Measurements from ENCODE around the gene GMPR. TPM values are rescaled to one million over a fixed set of nuclear protein-coding genes. Genes with fewer than 3 reads are reported as not detected.

The GMPR gene
- total RNA-seq, 2 donors from 2014 or later, result 17.0 to 62.1 TPM

DNA sequence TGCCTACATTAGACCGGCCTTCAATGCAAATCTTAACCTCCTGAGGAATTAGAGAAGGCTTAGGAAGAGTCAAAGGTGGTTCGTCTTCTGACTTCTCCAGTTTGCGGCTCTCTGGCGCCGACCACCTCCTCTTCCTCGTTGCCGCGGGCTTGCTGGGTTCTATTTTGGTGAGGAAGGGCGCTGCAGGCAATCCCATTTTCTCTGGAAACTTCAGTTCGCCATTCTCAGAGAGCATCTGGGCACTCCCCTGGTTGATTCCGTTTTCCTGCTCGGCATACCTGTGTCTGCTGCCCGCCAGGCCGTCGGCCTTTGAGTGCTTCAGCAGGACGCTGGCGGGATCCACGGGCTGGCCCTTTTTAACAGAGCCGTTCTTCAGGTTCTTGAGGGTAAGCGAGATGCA lies 67.9 kb downstream of the GMPR start:
- Histone ChIP-seq H3K27me3 (replicated peaks; ENCODE audit: insufficient read depth) (no peaks in the 10 kb centered on the region), H3K27ac (no peak overlapping the region), H3K4me3 (no peak overlapping the region), H3K9me3 (no peaks in the 10 kb centered on the region), H3K36me3 (peaks cover 17% of the 10 kb centered on the region), H3K4me1 (ENCODE audit: control insufficient read depth in 1 of 2, low read depth in 2 of 2) (no peaks in the 10 kb centered on the region)
- ATAC-seq (ENCODE audit: insufficient number of reproducible peaks, low FRiP score, low read depth), result no peak
- TF ChIP-seq, protein P1, sequence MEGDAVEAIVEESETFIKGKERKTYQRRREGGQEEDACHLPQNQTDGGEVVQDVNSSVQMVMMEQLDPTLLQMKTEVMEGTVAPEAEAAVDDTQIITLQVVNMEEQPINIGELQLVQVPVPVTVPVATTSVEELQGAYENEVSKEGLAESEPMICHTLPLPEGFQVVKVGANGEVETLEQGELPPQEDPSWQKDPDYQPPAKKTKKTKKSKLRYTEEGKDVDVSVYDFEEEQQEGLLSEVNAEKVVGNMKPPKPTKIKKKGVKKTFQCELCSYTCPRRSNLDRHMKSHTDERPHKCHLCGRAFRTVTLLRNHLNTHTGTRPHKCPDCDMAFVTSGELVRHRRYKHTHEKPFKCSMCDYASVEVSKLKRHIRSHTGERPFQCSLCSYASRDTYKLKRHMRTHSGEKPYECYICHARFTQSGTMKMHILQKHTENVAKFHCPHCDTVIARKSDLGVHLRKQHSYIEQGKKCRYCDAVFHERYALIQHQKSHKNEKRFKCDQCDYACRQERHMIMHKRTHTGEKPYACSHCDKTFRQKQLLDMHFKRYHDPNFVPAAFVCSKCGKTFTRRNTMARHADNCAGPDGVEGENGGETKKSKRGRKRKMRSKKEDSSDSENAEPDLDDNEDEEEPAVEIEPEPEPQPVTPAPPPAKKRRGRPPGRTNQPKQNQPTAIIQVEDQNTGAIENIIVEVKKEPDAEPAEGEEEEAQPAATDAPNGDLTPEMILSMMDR (IDR thresholded peaks at IDR 0.05), result no peak
- no peak for DNase-seq (ENCODE audit: low spot score)

GRCh38 chr6:16311763-16312162 lies 73.4 kb downstream of the GMPR start:
- Histone ChIP-seq H3K4me3 (no peak overlapping the region), H3K27ac (no peak overlapping the region), H3K9me3 (no peaks in the 10 kb centered on the region), H3K36me3 (peaks cover 5% of the 10 kb centered on the region), H3K4me1 (ENCODE audit: control insufficient read depth in 1 of 2, low read depth in 2 of 2) (peaks cover 0 to 7% of the 10 kb centered on the region in 2 donors), H3K27me3 (replicated peaks; ENCODE audit: insufficient read depth) (no peaks in the 10 kb centered on the region)
- TF ChIP-seq, protein P1 (IDR thresholded peaks at IDR 0.05), result no peak
- ATAC-seq (ENCODE audit: insufficient number of reproducible peaks, low FRiP score, low read depth) (no peak), DNase-seq (ENCODE audit: low spot score) (no peak)

DNA sequence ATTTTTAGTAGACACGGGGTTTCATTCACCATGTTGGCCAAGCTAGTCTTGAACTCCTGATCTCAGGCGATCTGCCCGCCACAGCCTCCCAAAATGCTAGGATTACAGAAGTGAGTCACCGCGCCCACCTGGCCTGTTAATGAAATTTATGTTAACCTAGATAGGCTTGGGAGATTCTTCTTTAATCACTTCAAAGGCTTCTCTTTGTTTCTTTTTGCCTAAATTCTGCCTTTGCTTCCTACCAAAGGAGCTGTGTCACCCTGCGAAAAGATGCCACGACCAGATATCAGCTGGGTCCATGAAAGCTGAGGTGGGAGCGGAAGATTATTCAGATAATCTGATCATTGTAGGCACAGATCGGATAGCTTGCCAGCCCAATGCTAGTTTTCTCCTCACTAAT lies 75.3 kb downstream of the GMPR start:
- H3K27ac ChIP-seq, result no peak overlapping the region
- H3K9me3 ChIP-seq, result no peaks in the 10 kb centered on the region
- H3K36me3 ChIP-seq, result peaks cover 5% of the 10 kb centered on the region
- peaks cover 14 to 26% of the 10 kb centered on the region in 2 donors for H3K4me1 ChIP-seq (ENCODE audit: control insufficient read depth in 1 of 2, low read depth in 2 of 2)
- no peak overlapping the region for H3K4me3 ChIP-seq
- TF ChIP-seq, protein P1 (IDR thresholded peaks at IDR 0.05), result no peak
- no peaks in the 10 kb centered on the region for H3K27me3 ChIP-seq (replicated peaks; ENCODE audit: insufficient read depth)
- no peak for DNase-seq (ENCODE audit: low spot score)
- ATAC-seq (ENCODE audit: insufficient number of reproducible peaks, low FRiP score, low read depth), result no peak

GRCh38 chr6:16314296-16314695 lies 75.9 kb downstream of the GMPR start:
- Histone ChIP-seq H3K36me3 (peaks cover 4% of the 10 kb centered on the region), H3K9me3 (no peaks in the 10 kb centered on the region), H3K4me3 (no peak overlapping the region), H3K27ac (no peak overlapping the region), H3K27me3 (replicated peaks; ENCODE audit: insufficient read depth) (no peaks in the 10 kb centered on the region), H3K4me1 (ENCODE audit: control insufficient read depth in 1 of 2, low read depth in 2 of 2) (peaks cover 20 to 32% of the 10 kb centered on the region in 2 donors)
- no peak for ATAC-seq (ENCODE audit: insufficient number of reproducible peaks, low FRiP score, low read depth)
- no peak for DNase-seq (ENCODE audit: low spot score)
- TF ChIP-seq, protein P1 (IDR thresholded peaks at IDR 0.05), result no peak

DNA sequence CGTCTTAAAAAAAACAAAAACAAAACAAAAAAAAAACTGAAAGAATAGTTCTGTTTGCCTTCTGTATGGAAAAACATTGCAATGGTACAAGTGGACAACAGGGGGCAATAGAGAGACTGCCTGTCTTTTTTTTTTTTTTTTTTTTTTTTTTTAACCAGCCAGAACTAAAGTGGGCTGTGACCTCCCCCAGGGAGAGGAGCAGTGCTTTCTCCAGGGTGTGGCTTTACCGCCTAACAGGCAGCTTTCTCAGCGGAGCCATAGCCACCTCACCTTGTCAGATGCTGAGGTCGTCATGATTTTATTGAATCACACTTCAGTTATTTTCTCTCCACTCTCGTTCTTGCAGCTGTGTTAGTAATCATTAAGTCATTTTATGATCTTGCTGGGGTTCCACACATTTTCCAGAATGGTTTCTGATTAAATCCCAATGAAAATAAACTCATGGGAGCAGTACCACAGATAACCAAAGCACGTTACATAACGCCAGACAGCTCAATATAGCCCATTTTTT lies 78.4 kb downstream of the GMPR start:
- H3K4me1 ChIP-seq (ENCODE audit: control insufficient read depth in 1 of 2, low read depth in 2 of 2), result peaks cover 36 to 56% of the 10 kb centered on the region in 2 donors
- no peak for ATAC-seq (ENCODE audit: insufficient number of reproducible peaks, low FRiP score, low read depth)
- TF ChIP-seq, protein P1 (IDR thresholded peaks at IDR 0.05), result peak; percentile 64

More for the DNA sequence above, 78.4 kb downstream of the GMPR start:
- no peaks in the 10 kb centered on the region for H3K27me3 ChIP-seq (replicated peaks; ENCODE audit: insufficient read depth)
- no peaks in the 10 kb centered on the region for H3K9me3 ChIP-seq
- no peaks in the 10 kb centered on the region for H3K36me3 ChIP-seq
- H3K4me3 ChIP-seq, result no peak overlapping the region
- H3K27ac ChIP-seq, result peak overlapping the region; percentile 84 to 98
- DNase-seq (ENCODE audit: low spot score), result no peak

Data from thoracic aorta (tissue), 2 donors.